SU-DHL-6 (cell line): ENCODE data around the gene SOX5.

ENCODE experiments used
- H2AFZ ChIP-seq: fragments of 200-600 bp; sonication (generic); 2 replicates; pipeline ENCODE4 v1.6.1; 2014; ENCODE audit warnings: low read depth, mild to moderate bottlenecking, moderate library complexity, mixed read lengths, antibody characterized with exemption, low read length; ENCODE audit not compliant: severe bottlenecking
- H3F3A ChIP-seq: fragments of 200-600 bp; shearing (Covaris generic); 2 replicates; pipeline ENCODE4 v1.6.0; 2016; ENCODE audit warnings: antibody characterized with exemption, mild to moderate bottlenecking; ENCODE audit not compliant: insufficient read depth
- H3K27ac ChIP-seq: fragments of 200-600 bp; sonication (generic); 2 replicates; pipeline ENCODE4 v1.5.1; 2016; ENCODE audit warnings: low read depth, mild to moderate bottlenecking, low read length, moderate library complexity, mixed read lengths
- H3K27me3 ChIP-seq: fragments of 200-600 bp; sonication (generic), shearing (Covaris generic); 2 replicates; pipeline ENCODE4 v1.6.0; 2014; ENCODE audit warnings: mild to moderate bottlenecking, low read length
- H3K36me3 ChIP-seq: fragments of 200-600 bp; sonication (generic); 2 replicates; pipeline ENCODE4 v1.6.1; 2014; ENCODE audit warnings: mild to moderate bottlenecking, low read length, mixed read lengths
- H3K4me2 ChIP-seq: fragments of 300-600, 200-600 bp; shearing (Covaris generic), sonication (generic); 2 replicates; pipeline ENCODE4 v1.6.0; 2014; ENCODE audit warnings: low read length, low read depth, mild to moderate bottlenecking; ENCODE audit not compliant: poor library complexity, severe bottlenecking
- H3K4me3 ChIP-seq: fragments of 200-600 bp; sonication (generic); 2 replicates; pipeline ENCODE4 v1.5.1; 2014; ENCODE audit warnings: antibody characterized with exemption, low read length, mild to moderate bottlenecking, mixed read lengths; ENCODE audit not compliant: insufficient read depth, poor library complexity, severe bottlenecking
- H3K79me2 ChIP-seq: fragments of 200-600 bp; sonication (generic); 2 replicates; pipeline ENCODE4 v1.6.1; 2014; ENCODE audit warnings: mild to moderate bottlenecking, low read length, moderate library complexity; ENCODE audit not compliant: insufficient read depth
- H3K9ac ChIP-seq: fragments of 200-600 bp; sonication (generic); 2 replicates; pipeline ENCODE4 v1.7.0; 2014; ENCODE audit warnings: mild to moderate bottlenecking, low read length
- H3K9me2 ChIP-seq: fragments of 200-600 bp; sonication (generic); replicated peaks from 2 replicates; pipeline ENCODE4 v1.6.1; 2014; ENCODE audit warnings: low read length; ENCODE audit not compliant: insufficient read depth
- H3K9me3 ChIP-seq: fragments of 200-600 bp; sonication (generic); 2 replicates; pipeline ENCODE4 v1.6.1; 2014; ENCODE audit warnings: low read length, mixed read lengths; ENCODE audit not compliant: insufficient read depth
- H4K20me1 ChIP-seq: fragments of 200-600 bp; sonication (generic); 2 replicates; pipeline ENCODE4 v1.6.1; 2014; ENCODE audit warnings: low read depth, mild to moderate bottlenecking, antibody characterized with exemption, low read length, moderate library complexity, mixed read lengths
- CTCF ChIP-seq: fragments of 200-600 bp; sonication (generic); IDR thresholded peaks from one replicate; pipeline ENCODE4 v1.5.1; 2017; ENCODE audit warnings: antibody characterized with exemption, mild to moderate bottlenecking, low read length, moderate library complexity; ENCODE audit not compliant: insufficient read depth, poor library complexity, severe bottlenecking
- EZH2phosphoT487 ChIP-seq: fragments of 200-600 bp; sonication (generic), shearing (Covaris generic); conservative IDR thresholded peaks from 2 replicates; pipeline ENCODE4 v1.6.1; 2018; ENCODE audit warnings: mild to moderate bottlenecking, antibody characterized with exemption, low read length, moderate library complexity, mixed read lengths

The SOX5 gene

DNA sequence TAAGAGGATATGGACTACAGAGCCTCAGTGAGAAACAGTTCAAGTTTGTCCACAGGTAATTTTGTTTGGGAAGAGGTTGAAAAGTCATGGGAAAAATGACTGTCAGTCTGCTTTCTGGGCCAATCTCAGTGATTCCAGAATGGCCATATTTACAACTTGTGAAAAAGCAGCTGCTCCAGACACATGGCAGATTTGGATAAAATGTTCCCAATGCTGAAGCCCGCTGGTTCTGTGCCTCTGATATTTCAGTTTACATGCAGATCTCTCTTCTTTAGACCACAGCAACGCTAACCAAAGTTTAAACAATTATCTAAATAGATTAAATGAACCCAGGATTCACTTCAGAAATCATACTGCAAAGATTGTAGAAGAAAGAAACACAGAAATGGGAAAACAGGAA, 222.8 kb downstream of the SOX5 start:
- Histone ChIP-seq H3K4me2 (no peak overlapping the region), H3K9me2 (no peaks in the 10 kb centered on the region), H3K4me3 (no peak overlapping the region), H3F3A (no peaks in the 10 kb centered on the region), H4K20me1 (no peaks in the 10 kb centered on the region), H3K9ac (no peak overlapping the region), H3K36me3 (no peaks in the 10 kb centered on the region), H3K27ac (no peak overlapping the region), H3K27me3 (no peaks in the 10 kb centered on the region), H3K9me3 (0 out of 2 replicates have a peak, but pooled peaks cover 4% of the 10 kb centered on the region), H2AFZ (no peak overlapping the region), H3K79me2 (no peaks in the 10 kb centered on the region)
- TF ChIP-seq EZH2phosphoT487 = no peak
- no peak for TF ChIP-seq CTCF

GRCh38 chr12:23722655-23723054, 226.8 kb downstream of the SOX5 start:
- Histone ChIP-seq H3K36me3 (no peaks in the 10 kb centered on the region), H3K4me2 (no peak overlapping the region), H3K79me2 (no peaks in the 10 kb centered on the region), H3F3A (no peaks in the 10 kb centered on the region), H3K27me3 (no peaks in the 10 kb centered on the region), H3K9me3 (0 out of 2 replicates have a peak, but pooled peaks cover 4% of the 10 kb centered on the region), H3K9me2 (no peaks in the 10 kb centered on the region), H3K9ac (no peak overlapping the region), H4K20me1 (no peaks in the 10 kb centered on the region), H3K4me3 (no peak overlapping the region), H3K27ac (no peak overlapping the region), H2AFZ (no peak overlapping the region)
- TF ChIP-seq CTCF = no peak
- no peak for TF ChIP-seq EZH2phosphoT487

- Histone ChIP-seq H3K79me2 (no peaks in the 10 kb centered on the region), H3K9me3 (no peaks in the 10 kb centered on the region)
- no peak for TF ChIP-seq EZH2phosphoT487
- TF ChIP-seq CTCF = no peak
These were observed 228.2 kb downstream of the SOX5 start for GRCh38 chr12:23721268-23721667.

More at GRCh38 chr12:23721268-23721667, 228.2 kb downstream of the SOX5 start:
- H3F3A ChIP-seq = no peaks in the 10 kb centered on the region
- no peaks in the 10 kb centered on the region for H3K36me3 ChIP-seq
- H3K9ac ChIP-seq = no peak overlapping the region
- no peaks in the 10 kb centered on the region for H3K27me3 ChIP-seq
- no peaks in the 10 kb centered on the region for H4K20me1 ChIP-seq
- H3K9me2 ChIP-seq = no peaks in the 10 kb centered on the region
- no peak overlapping the region for H2AFZ ChIP-seq
- H3K27ac ChIP-seq = no peak overlapping the region
- H3K4me3 ChIP-seq = no peak overlapping the region
- H3K4me2 ChIP-seq = no peak overlapping the region
